HepG2 (cell line): ENCODE measurements around the gene FAM234A. TPM values are rescaled to one million over a fixed set of nuclear protein-coding genes. Genes with fewer than 3 reads are reported as not detected.

Experiments
- DR1 ChIP-seq: sonication (generic); formaldehyde crosslinking; IDR thresholded peaks from 2 replicates; pipeline ENCODE4 v1.8.0; 2021; ENCODE audit warnings: mild to moderate bottlenecking, missing genetic modification reagents, inconsistent platforms
- HMG20B ChIP-seq: conservative IDR thresholded peaks from 2 replicates; pipeline ENCODE4 v1.6.1; 2016; ENCODE audit warnings: missing genetic modification reagents, missing compliant biosample characterization
- KAT2B ChIP-seq: fragments of 150-350 bp; IDR thresholded peaks from 2 replicates; pipeline ENCODE4 v1.6.1; 2014; ENCODE audit warnings: low read depth, low read length, borderline replicate concordance
- MAFF ChIP-seq: IDR thresholded peaks from 2 replicates; pipeline ENCODE4 v1.6.1; 2011; ENCODE audit warnings: low read depth, low read length, improper control_type of control experiment
- NBN ChIP-seq: fragments of 450-650 bp; conservative IDR thresholded peaks from 2 replicates; pipeline ENCODE4 v1.6.1; 2017
- NPAS2 ChIP-seq: sonication (generic); formaldehyde crosslinking; IDR thresholded peaks from 2 replicates; pipeline ENCODE4 v1.8.0; 2022; ENCODE audit warnings: mild to moderate bottlenecking, missing genetic modification reagents, borderline replicate concordance
- NR1H2 ChIP-seq: sonication (generic); formaldehyde crosslinking; IDR thresholded peaks from 2 replicates; pipeline ENCODE4 v1.8.1; 2022; ENCODE audit warnings: low read depth, missing genetic modification reagents, borderline replicate concordance
- RXRB ChIP-seq: IDR thresholded peaks from 2 replicates; pipeline ENCODE4 v1.6.1; 2016; ENCODE audit warnings: borderline replicate concordance, missing genetic modification reagents, missing compliant biosample characterization
- SKIL ChIP-seq: sonication (generic); formaldehyde crosslinking; IDR thresholded peaks from 2 replicates; pipeline ENCODE4 v1.8.0; 2022; ENCODE audit warnings: missing genetic modification reagents, mild to moderate bottlenecking, moderate library complexity, borderline replicate concordance
- STAT5B ChIP-seq: sonication (generic); formaldehyde crosslinking; IDR thresholded peaks from 2 replicates; pipeline ENCODE4 v1.4.0; 2020; ENCODE audit warnings: missing genetic modification reagents
- SUZ12 ChIP-seq: fragments of 150-350 bp; IDR thresholded peaks from 2 replicates; pipeline ENCODE4 v1.6.1; 2014; ENCODE audit warnings: low read depth, low read length
- TMF1 ChIP-seq: sonication (generic); formaldehyde crosslinking; IDR thresholded peaks from 2 replicates; pipeline ENCODE4 v1.8.1; 2022; ENCODE audit warnings: low read depth, missing genetic modification reagents
- ZHX1 ChIP-seq: sonication (generic); formaldehyde crosslinking; IDR thresholded peaks from 2 replicates; pipeline ENCODE4 v1.8.1; 2022; ENCODE audit warnings: low read depth, mild to moderate bottlenecking, missing genetic modification reagents
- ZNF12 ChIP-seq: sonication (generic); formaldehyde crosslinking; IDR thresholded peaks from 2 replicates; pipeline ENCODE4 v1.5.0; 2020; ENCODE audit warnings: missing genetic modification reagents
- ZNF225 ChIP-seq: sonication (generic); formaldehyde crosslinking; IDR thresholded peaks from 2 replicates; pipeline ENCODE4 v1.4.0; 2020; ENCODE audit warnings: mild to moderate bottlenecking, missing genetic modification reagents
- ZNF263 ChIP-seq: sonication (generic); formaldehyde crosslinking; IDR thresholded peaks from 2 replicates; pipeline ENCODE4 v1.4.0; 2020; ENCODE audit warnings: missing genetic modification reagents
- ZNF333 ChIP-seq: sonication (generic); formaldehyde crosslinking; IDR thresholded peaks from 2 replicates; pipeline ENCODE4 v1.4.0; 2020; ENCODE audit warnings: mild to moderate bottlenecking, missing genetic modification reagents, borderline replicate concordance
- ZNF383 ChIP-seq: sonication (generic); formaldehyde crosslinking; IDR thresholded peaks from 2 replicates; pipeline ENCODE4 v1.4.0; 2020; ENCODE audit warnings: missing genetic modification reagents, mild to moderate bottlenecking, borderline replicate concordance
- ZNF576 ChIP-seq: sonication (generic); formaldehyde crosslinking; IDR thresholded peaks from 2 replicates; pipeline ENCODE4 v1.4.0; 2020; ENCODE audit warnings: mild to moderate bottlenecking, missing genetic modification reagents
- polyA plus RNA-seq, 8 experiments: library from polyadenylated mRNA; depleted of rRNA in 3 of 8; stranded (reverse) in 7 of 8; unstranded in 1 of 8; fragments of >200 nt; fragmentation: Illumina TruSeq in 4 of 8; extraction: Trizol in 4 of 8; gene quantifications; 2 replicates each; pipeline versions ENCODE4 v1.2.1 to v1.2.3, GENCODE V29; 2011 to 2016; ENCODE audit warnings: low read depth in 4 of 8, missing spikeins in 1 of 8, mixed read lengths in 1 of 8; ENCODE audit not compliant: insufficient read depth in 1 of 8
- total RNA-seq, 5 experiments: library from RNA; depleted of rRNA; stranded (reverse); fragments of >200 nt; fragmentation: Illumina TruSeq; extraction: Trizol; gene quantifications; 2 replicates each; pipeline ENCODE4 v1.2.3, GENCODE V29; 2016; ENCODE audit warnings: low read depth in 1 of 5
- TF ChIP-seq, protein P1 (sequence below): sonication (generic); formaldehyde crosslinking; IDR thresholded peaks from 2 replicates; pipeline ENCODE4 v1.5.1; 2020; ENCODE audit warnings: mild to moderate bottlenecking, missing genetic modification reagents, moderate library complexity

Gene FAM234A
- total and polyA plus RNA-seq, 2 of the 13 experiments (the other 11 are each of a cell fraction or from before 2014, with no cell fraction given) = 29.2 to 34.4 TPM

GRCh38 chr16:228852-229730 is 5.5 kb upstream of the FAM234A start, which contains the start of gene LUC7L (continued):
- TF ChIP-seq NPAS2 (CRISPR knock-in tag) = no peak
- peak; percentile 85 for TF ChIP-seq RXRB
- TF ChIP-seq, protein P1, sequence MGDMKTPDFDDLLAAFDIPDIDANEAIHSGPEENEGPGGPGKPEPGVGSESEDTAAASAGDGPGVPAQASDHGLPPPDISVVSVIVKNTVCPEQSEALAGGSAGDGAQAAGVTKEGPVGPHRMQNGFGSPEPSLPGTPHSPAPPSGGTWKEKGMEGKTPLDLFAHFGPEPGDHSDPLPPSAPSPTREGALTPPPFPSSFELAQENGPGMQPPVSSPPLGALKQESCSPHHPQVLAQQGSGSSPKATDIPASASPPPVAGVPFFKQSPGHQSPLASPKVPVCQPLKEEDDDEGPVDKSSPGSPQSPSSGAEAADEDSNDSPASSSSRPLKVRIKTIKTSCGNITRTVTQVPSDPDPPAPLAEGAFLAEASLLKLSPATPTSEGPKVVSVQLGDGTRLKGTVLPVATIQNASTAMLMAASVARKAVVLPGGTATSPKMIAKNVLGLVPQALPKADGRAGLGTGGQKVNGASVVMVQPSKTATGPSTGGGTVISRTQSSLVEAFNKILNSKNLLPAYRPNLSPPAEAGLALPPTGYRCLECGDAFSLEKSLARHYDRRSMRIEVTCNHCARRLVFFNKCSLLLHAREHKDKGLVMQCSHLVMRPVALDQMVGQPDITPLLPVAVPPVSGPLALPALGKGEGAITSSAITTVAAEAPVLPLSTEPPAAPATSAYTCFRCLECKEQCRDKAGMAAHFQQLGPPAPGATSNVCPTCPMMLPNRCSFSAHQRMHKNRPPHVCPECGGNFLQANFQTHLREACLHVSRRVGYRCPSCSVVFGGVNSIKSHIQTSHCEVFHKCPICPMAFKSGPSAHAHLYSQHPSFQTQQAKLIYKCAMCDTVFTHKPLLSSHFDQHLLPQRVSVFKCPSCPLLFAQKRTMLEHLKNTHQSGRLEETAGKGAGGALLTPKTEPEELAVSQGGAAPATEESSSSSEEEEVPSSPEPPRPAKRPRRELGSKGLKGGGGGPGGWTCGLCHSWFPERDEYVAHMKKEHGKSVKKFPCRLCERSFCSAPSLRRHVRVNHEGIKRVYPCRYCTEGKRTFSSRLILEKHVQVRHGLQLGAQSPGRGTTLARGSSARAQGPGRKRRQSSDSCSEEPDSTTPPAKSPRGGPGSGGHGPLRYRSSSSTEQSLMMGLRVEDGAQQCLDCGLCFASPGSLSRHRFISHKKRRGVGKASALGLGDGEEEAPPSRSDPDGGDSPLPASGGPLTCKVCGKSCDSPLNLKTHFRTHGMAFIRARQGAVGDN (CRISPR knock-in tag) = peak; percentile 100
- TF ChIP-seq KAT2B = no peak
- no peak for TF ChIP-seq ZNF383 (CRISPR knock-in tag)
- no peak for TF ChIP-seq NBN
- TF ChIP-seq SKIL (CRISPR knock-in tag) = peak; percentile 50
- peak; percentile 94 for TF ChIP-seq STAT5B (CRISPR knock-in tag)
- peak; percentile 71; the same call in 1 of the 2 replicates for TF ChIP-seq ZNF333 (CRISPR knock-in tag)
- peak; percentile 99 for TF ChIP-seq TMF1 (CRISPR knock-in tag)
- TF ChIP-seq ZNF263 = peak; percentile 76
- peak; percentile 80 for TF ChIP-seq HMG20B (CRISPR knock-in tag)
- no peak for TF ChIP-seq MAFF
- peak; percentile 93 for TF ChIP-seq DR1 (CRISPR knock-in tag)
- peak; percentile 94 for TF ChIP-seq ZNF576 (CRISPR knock-in tag)
- peak; percentile 94 for TF ChIP-seq ZHX1 (CRISPR knock-in tag)
- TF ChIP-seq ZNF225 (CRISPR knock-in tag) = peak; percentile 98
- 0 out of 2 replicates have a peak, but pooled peaks have one; percentile 34 for TF ChIP-seq ZNF12 (CRISPR knock-in tag)
- peak; percentile 88 for TF ChIP-seq NR1H2 (CRISPR knock-in tag)
- peak; percentile 93 for TF ChIP-seq SUZ12
